Measurements from ENCODE around the gene PPIF. TPM values are rescaled to one million over a fixed set of nuclear protein-coding genes. Genes with fewer than 3 reads are reported as not detected.
A peak's percentile ranks its signal among the peaks of the same experiment; 100 is the strongest.

PPIF gene
- total and polyA plus RNA-seq, 4 donors: 22.2 to 84.3 (median 60.0) TPM

GRCh38 chr10:79376078-79376628, 28.9 kb downstream of the PPIF start:
- Histone ChIP-seq H3K4me3 (ENCODE audit: low read depth in 1 of 3, low read length in 3 of 3) (no peak overlapping the region), H3K9me3 (ENCODE audit: control insufficient read depth in 4 of 4, low read length in 3 of 4) (no peaks in the 10 kb centered on the region), H3K27ac (ENCODE audit: low read depth in 1 of 2, low read length in 2 of 2) (no peak overlapping the region), H3K4me1 (ENCODE audit: control insufficient read depth in 4 of 4, insufficient read depth in 4 of 4, low read length in 3 of 4) (peaks cover 10 to 30% (median 15%) of the 10 kb centered on the region in 4 donors), H3K9ac (ENCODE audit: low read depth in 1 of 2, low read length in 2 of 2) (no peak overlapping the region), H3K36me3 (ENCODE audit: control insufficient read depth in 4 of 4, insufficient read depth in 3 of 4, low read depth in 1 of 4, low read length in 3 of 4) (no peaks in the 10 kb centered on the region), H3K27me3 (ENCODE audit: control insufficient read depth in 4 of 4, insufficient read depth in 4 of 4, low read length in 3 of 4) (no peaks in the 10 kb centered on the region)
- DNase-seq (ENCODE audit: low spot score): peak; percentile 30
- TF ChIP-seq FOXA1 (IDR thresholded peaks at IDR 0.05) (no peak), GABPA (IDR thresholded peaks at IDR 0.05 in 1 of 2, conservative IDR thresholded peaks at IDR 0.05 in 1 of 2) (no peak), HNF4A (conservative IDR thresholded peaks at IDR 0.05) (no peak), HNF4G (IDR thresholded peaks at IDR 0.05) (no peak), YY1 (IDR thresholded peaks at IDR 0.05) (no peak), RXRA (IDR thresholded peaks at IDR 0.05) (no peak), ZBTB33 (IDR thresholded peaks at IDR 0.05) (no peak), FOXA2 (IDR thresholded peaks at IDR 0.05) (no peak), MAX (IDR thresholded peaks at IDR 0.05) (no peak), EGR1 (IDR thresholded peaks at IDR 0.05; ENCODE audit: low read depth in 2 of 2) (no peak)
- TF ChIP-seq, protein P1, sequence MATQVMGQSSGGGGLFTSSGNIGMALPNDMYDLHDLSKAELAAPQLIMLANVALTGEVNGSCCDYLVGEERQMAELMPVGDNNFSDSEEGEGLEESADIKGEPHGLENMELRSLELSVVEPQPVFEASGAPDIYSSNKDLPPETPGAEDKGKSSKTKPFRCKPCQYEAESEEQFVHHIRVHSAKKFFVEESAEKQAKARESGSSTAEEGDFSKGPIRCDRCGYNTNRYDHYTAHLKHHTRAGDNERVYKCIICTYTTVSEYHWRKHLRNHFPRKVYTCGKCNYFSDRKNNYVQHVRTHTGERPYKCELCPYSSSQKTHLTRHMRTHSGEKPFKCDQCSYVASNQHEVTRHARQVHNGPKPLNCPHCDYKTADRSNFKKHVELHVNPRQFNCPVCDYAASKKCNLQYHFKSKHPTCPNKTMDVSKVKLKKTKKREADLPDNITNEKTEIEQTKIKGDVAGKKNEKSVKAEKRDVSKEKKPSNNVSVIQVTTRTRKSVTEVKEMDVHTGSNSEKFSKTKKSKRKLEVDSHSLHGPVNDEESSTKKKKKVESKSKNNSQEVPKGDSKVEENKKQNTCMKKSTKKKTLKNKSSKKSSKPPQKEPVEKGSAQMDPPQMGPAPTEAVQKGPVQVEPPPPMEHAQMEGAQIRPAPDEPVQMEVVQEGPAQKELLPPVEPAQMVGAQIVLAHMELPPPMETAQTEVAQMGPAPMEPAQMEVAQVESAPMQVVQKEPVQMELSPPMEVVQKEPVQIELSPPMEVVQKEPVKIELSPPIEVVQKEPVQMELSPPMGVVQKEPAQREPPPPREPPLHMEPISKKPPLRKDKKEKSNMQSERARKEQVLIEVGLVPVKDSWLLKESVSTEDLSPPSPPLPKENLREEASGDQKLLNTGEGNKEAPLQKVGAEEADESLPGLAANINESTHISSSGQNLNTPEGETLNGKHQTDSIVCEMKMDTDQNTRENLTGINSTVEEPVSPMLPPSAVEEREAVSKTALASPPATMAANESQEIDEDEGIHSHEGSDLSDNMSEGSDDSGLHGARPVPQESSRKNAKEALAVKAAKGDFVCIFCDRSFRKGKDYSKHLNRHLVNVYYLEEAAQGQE (IDR thresholded peaks at IDR 0.05): no peak
- TF ChIP-seq, protein P2, sequence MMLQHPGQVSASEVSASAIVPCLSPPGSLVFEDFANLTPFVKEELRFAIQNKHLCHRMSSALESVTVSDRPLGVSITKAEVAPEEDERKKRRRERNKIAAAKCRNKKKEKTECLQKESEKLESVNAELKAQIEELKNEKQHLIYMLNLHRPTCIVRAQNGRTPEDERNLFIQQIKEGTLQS (IDR thresholded peaks at IDR 0.05): no peak
- WGBS: 79% methylated on average over 11 of the region's 11 CpGs

GRCh38 chr10:79376751-79377556, 29.7 kb downstream of the PPIF start:
- Histone ChIP-seq H3K27ac (ENCODE audit: low read depth in 1 of 2, low read length in 2 of 2) (no peak overlapping the region), H3K27me3 (ENCODE audit: control insufficient read depth in 4 of 4, insufficient read depth in 4 of 4, low read length in 3 of 4) (no peaks in the 10 kb centered on the region), H3K36me3 (ENCODE audit: control insufficient read depth in 4 of 4, insufficient read depth in 3 of 4, low read depth in 1 of 4, low read length in 3 of 4) (no peaks in the 10 kb centered on the region), H3K9ac (ENCODE audit: low read depth in 1 of 2, low read length in 2 of 2) (no peak overlapping the region), H3K9me3 (ENCODE audit: control insufficient read depth in 4 of 4, low read length in 3 of 4) (no peaks in the 10 kb centered on the region), H3K4me1 (ENCODE audit: control insufficient read depth in 4 of 4, insufficient read depth in 4 of 4, low read length in 3 of 4) (peaks cover 13 to 38% (median 18%) of the 10 kb centered on the region in 4 donors), H3K4me3 (ENCODE audit: low read depth in 1 of 3, low read length in 3 of 3) (no peak overlapping the region)
- TF ChIP-seq GABPA (IDR thresholded peaks at IDR 0.05 in 1 of 2, conservative IDR thresholded peaks at IDR 0.05 in 1 of 2) (no peak), RAD21 (IDR thresholded peaks at IDR 0.05) (no peak), YY1 (IDR thresholded peaks at IDR 0.05) (no peak), JUND (IDR thresholded peaks at IDR 0.05) (no peak), TAF1 (conservative IDR thresholded peaks at IDR 0.05) (no peak), EGR1 (IDR thresholded peaks at IDR 0.05; ENCODE audit: low read depth in 2 of 2) (no peak), HNF4G (IDR thresholded peaks at IDR 0.05) (no peak), FOXA1 (IDR thresholded peaks at IDR 0.05) (no peak), SP1 (IDR thresholded peaks at IDR 0.05) (no peak), ZBTB33 (IDR thresholded peaks at IDR 0.05) (no peak), MAX (IDR thresholded peaks at IDR 0.05) (no peak)
- TF ChIP-seq, protein P2 (IDR thresholded peaks at IDR 0.05): no peak
- TF ChIP-seq, protein P1 (IDR thresholded peaks at IDR 0.05): no peak
- DNase-seq (ENCODE audit: low spot score): peak; percentile 14
- 90% methylated on average over 12 of the region's 12 CpGs for WGBS
